GM18519 (cell line): ENCODE measurements around the gene NOL7.

Experiments used
- ATAC-seq: cut with Tn5 transposase; IDR thresholded peaks from one replicate; pipeline ENCODE4 v1.9.1; 2021; ENCODE audit warnings: mild to moderate bottlenecking, moderate library complexity; ENCODE audit not compliant: unreplicated experiment, low FRiP score

The NOL7 gene

GRCh38 chr6:13648850-13649249 lies 33.7 kb downstream of the NOL7 start:
- no peak for ATAC-seq

DNA sequence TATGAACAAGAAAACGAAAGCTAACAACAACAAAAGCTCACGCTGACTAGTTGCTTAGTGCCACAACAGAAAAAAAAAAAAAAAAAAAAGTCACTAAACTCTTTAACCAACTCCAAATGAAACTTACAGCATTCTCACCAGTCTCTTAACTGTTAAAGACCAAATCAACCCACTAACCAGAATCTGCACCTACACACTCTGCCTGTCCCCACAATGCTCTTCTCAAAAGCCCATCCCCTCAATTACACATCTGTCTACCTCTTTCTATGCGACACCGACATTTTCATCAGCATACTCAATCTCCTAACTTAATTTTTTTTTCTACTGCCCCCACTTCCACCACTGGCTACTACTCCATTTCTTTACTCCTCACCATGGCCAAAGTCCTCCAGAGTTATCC lies 34.3 kb downstream of the NOL7 start:
- no peak for ATAC-seq

- ATAC-seq = no peak
These were observed 38.2 kb downstream of the NOL7 start for GRCh38 chr6:13653296-13653695.

GRCh38 chr6:13654496-13654895 lies 39.4 kb downstream of the NOL7 start:
- no peak for ATAC-seq

- no peak for ATAC-seq
These were observed 40.6 kb downstream of the NOL7 start for GRCh38 chr6:13655700-13656099.

- no peak for ATAC-seq
These were observed 45.1 kb downstream of the NOL7 start for GRCh38 chr6:13660273-13660672.

DNA sequence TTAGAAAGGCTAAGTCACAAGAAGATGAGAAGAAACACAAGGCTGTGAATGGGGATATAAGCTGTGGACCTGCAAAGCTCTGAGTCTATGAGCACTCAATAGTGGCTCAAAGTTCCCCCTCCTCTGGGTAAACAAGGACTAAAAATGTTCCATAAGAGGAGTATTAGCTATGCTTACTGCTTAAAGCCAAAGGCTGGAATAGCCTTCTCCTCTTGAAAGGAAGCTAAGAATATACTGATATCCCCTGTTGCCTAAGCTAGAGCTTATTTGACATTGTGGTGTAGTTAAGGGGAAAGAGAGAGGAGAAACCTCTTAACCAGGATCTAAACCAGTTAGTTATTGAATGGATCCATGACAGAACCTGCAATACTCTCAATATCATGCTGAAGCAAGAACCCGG lies 45.8 kb downstream of the NOL7 start:
- ATAC-seq = no peak

DNA sequence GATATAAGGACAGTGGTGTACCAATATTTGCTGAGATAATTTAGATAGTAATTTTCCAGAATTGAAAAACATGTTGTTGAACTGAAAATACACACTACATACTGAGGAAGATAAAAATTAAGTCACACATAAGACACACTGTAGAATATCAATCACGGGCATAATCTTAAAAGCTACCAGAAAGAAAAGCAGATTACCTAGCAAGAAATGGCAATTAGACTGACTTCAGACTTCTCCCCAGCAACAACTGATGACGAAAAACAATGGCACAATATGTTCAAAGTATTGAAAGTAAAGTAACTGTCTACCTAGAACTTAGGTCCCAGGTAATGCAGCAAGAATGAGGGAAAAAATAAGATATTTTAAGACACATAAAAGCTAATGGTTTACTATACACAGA lies 46.5 kb downstream of the NOL7 start:
- no peak for ATAC-seq

GRCh38 chr6:13662651-13663334 lies 47.7 kb downstream of the NOL7 start:
- ATAC-seq = no peak

DNA sequence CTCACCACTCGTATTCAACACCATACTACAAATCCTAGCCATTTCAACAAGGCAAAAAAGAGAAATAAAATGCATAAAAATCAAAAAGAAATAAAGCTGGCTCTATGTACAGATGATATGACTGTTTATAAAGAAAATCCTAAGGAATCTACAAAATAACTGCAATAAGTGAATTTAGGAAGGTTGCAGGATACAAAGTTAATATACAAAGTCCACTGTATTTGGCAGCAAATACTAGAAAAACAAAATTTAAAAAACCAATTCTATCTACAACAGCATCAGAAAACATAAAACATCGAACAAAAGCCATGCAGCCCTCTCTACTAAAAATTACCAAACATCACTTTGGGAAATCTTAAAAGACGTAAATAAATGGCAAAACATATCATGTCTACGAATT lies 48.9 kb downstream of the NOL7 start:
- ATAC-seq = no peak

GRCh38 chr6:13664703-13665352 lies 49.7 kb downstream of the NOL7 start:
- ATAC-seq = no peak

- ATAC-seq = no peak
These were observed 51.3 kb downstream of the NOL7 start for GRCh38 chr6:13666194-13667105.

GRCh38 chr6:13667655-13668054 lies 52.5 kb downstream of the NOL7 start:
- ATAC-seq = no peak

DNA sequence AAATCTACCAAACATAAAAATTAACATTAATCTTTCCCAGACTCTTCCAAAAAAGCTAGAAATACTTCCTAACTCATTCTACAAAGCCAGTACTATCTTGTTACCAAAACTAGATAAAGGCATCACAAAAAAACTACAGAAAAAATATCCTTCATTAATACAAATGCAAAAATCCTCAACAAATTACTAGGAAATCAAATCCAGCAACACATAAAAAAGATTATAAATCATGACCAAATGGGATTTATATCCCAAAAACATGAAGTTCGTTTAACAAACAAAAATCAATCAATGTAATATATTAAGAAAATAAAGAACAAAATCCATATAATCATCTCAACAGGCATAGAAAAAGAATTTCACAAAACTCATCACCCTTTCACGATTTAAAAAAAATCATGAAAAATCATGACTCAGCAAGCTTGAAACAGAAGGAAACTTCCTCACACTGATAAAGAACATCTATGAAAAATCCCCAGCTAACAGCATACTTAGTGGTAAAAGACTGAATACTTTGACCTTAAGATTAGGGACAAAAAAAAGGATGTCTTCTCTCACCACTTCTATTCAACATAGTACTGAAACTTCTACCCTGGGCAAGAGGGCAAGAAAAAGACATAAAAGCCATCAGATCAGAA lies 53.3 kb downstream of the NOL7 start:
- ATAC-seq = no peak

GRCh38 chr6:13669476-13669875 lies 54.3 kb downstream of the NOL7 start:
- no peak for ATAC-seq
